T47D (cell line): ENCODE measurements around the gene KLF3.

Experiments
- DNase-seq, 2 experiments: peaks; one replicate each; pipeline versions ENCODE4 v3.0.0 to v3.0.0-alpha.2; 2011 to 2012; ENCODE audit warnings: low read depth in 1 of 2, low spot score in 1 of 2
- JUND ChIP-seq: IDR thresholded peaks from 2 replicates; pipeline ENCODE4 v1.6.1; 2012; ENCODE audit warnings: low read depth
- in situ Hi-C: cut with HindIII; loops from 2 replicates; pipeline ENCODE4 v1.10.0; 2016; ENCODE audit warnings: low sequenced_read_pairs, low pct_unique_long_range_greater_than_20kb

KLF3 gene

GRCh38 chr4:38684271-38684670, 20.3 kb downstream of the KLF3 start:
- TF ChIP-seq JUND, result no peak
- no peak for DNase-seq
- in situ Hi-C loops, result no loop called here

- DNase-seq, result no peak
- no peak for TF ChIP-seq JUND
- in situ Hi-C loops, result no loop called here
Observed at GRCh38 chr4:38684951-38685844, 21.2 kb downstream of the KLF3 start.

DNA sequence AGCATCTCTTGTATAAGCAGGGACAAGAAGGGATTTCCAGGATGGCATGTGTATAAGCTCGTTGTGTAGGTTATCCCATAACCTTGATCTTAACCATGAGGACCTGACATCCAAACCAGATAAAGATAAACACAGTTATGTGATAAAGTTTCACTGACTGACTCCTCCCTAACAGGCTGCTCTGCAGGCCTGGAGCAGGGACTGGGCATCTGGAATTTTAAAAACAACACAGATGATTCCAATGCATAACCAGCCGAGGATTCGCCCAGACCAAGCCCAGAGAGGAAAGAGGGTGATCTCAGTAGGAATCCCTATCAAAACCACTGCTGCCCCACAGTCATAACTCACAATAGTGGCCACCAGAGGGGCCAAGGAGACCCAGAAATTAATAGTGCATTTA, 22.7 kb downstream of the KLF3 start:
- no peak for DNase-seq
- no peak for TF ChIP-seq JUND
- in situ Hi-C loops, result no loop called here

DNA sequence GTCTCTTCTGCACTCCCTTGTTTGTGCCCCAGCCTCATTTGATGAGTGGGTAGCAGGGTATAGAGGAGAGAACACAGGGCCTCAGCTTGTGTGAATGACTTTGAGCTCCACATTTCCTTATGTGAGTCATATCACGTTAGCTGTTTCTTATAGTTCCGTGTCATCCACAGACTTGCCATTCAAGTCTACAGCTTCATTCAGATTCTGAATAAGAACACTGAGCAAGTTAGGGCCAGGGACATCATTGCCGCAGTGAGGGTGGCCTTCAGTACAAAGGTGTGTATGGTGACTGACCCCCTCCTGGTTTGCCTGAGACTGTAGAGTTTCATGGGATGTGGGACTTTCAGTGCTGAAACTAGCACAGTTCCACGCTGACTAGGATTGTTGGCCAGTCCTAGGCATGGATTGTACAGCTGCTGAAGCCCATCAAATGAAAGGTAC, 23.6 kb downstream of the KLF3 start:
- TF ChIP-seq JUND, result no peak
- DNase-seq, result no peak
- in situ Hi-C loops, result no loop called here

- no peak for DNase-seq
- in situ Hi-C loops, result no loop called here
Observed at GRCh38 chr4:38688676-38689355, 24.8 kb downstream of the KLF3 start.

GRCh38 chr4:38691251-38692008, 27.4 kb downstream of the KLF3 start:
- in situ Hi-C loops, result no loop called here
- DNase-seq, result no peak
- no peak for TF ChIP-seq JUND

More at GRCh38 chr4:38688676-38689355, 24.8 kb downstream of the KLF3 start:
- no peak for TF ChIP-seq JUND

DNA sequence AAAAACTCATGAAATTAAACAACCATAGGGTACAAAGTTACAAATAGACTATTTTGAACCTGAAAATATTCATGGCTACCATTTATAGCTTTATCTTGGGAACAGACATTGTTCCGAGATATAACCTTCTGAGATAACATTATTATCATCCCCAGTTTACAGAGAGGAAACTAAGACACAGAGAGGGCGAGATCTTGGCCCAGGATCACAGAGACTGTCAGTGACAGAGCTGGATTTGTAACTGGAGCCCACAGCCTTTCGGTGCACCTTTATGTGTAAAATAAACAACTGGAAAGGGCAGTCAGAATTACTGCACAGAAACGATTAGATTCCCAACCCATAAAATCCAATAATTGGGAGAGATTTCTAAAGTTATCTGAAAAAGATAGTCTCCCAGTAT, 28.4 kb downstream of the KLF3 start:
- no peak for DNase-seq
- no peak for TF ChIP-seq JUND
- in situ Hi-C loops, result no loop called here

GRCh38 chr4:38693569-38693968, 29.6 kb downstream of the KLF3 start:
- TF ChIP-seq JUND, result no peak
- in situ Hi-C loops, result no loop called here
- DNase-seq, result no peak

- no peak for DNase-seq
- TF ChIP-seq JUND, result no peak
Observed at GRCh38 chr4:38694330-38694729, 30.3 kb downstream of the KLF3 start.

DNA sequence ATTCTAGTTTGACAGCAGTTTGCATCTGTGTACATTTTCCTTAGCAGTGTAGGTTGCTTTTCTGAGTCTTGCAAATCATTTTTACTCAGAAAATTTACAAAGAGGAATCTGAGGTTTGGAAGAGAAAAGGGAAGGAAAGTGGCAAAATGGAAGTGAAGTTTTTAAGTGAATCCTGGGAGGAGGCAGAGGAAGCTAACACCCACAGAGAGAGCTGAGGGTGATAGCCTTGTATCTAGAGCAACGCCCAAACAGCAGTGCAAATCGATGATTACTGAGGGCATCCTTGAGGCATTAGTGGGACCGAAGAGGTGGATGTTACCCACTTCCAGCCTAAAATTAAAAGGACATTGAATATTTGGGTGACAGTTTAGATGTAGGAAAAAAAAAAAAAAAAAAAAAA, 31.8 kb downstream of the KLF3 start:
- TF ChIP-seq JUND, result no peak
- in situ Hi-C loops, result no loop called here
- no peak for DNase-seq

More at GRCh38 chr4:38694330-38694729, 30.3 kb downstream of the KLF3 start:
- in situ Hi-C loops, result no loop called here

DNA sequence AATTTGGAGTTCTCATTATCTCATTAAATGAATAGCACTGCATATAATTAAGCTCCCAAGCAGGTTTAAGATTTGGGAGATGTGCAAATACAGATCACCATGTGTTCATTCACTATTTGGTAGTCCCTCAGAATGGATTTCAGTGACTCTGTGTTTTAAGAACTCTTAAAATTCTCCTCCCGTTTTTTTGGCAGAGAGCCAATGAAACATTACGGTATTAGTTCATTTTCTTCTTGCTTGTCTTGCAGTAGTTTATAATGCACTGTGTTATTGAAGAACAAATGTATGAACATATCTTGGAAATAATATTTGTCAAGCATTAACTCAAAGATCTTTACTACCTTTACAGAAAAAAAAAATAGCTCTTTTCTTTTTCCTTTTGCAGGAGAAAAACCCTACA, 32.7 kb downstream of the KLF3 start:
- no peak for TF ChIP-seq JUND
- no peak for DNase-seq
- in situ Hi-C loops, result no loop called here

DNA sequence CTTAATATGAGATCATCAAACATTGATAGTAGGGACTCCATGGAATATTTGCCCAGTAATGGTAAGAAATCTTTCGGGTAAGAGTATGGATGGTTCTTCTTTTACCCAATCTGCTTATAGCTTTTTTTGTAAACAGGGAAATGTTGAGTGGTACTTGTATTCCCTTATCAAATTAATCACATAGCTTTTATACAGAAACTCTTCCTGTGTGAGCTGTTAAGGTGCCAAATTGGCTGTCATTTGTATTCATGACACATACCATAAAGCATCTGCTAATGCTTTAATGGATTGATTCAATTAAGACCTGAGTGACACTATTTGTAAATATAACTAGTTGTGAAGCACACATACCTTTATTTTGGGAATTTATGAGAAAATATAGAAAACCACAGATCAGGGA, 34.2 kb downstream of the KLF3 start:
- DNase-seq, result no peak
- TF ChIP-seq JUND, result no peak
- in situ Hi-C loops, result no loop called here

DNA sequence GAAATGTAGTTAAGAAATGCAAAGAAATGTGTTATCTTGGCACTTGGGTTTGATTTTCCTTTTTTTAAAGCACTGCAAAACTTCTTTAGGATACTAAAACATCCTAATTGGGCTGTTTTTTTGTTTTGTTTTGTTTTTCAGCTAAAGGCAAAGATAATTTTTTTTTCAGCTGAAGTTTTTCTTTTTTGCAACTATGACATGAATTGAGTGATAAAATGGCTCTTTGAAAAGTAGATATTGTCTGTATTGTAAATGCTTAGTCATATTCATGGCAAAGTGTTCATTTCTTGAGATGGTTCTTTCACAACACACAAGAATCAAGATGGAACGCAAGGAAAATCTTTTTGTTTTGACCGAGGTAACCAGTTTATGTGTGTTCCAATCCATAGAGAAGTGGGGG, 35.1 kb downstream of the KLF3 start:
- TF ChIP-seq JUND, result no peak
- DNase-seq, result no peak
- in situ Hi-C loops, result no loop called here
